DOHH2 (cell line): ENCODE results near the gene RNF135.

Source experiments
- H3F3A ChIP-seq: fragments of 200-600 bp; sonication (generic), shearing (Covaris generic); 2 replicates; pipeline ENCODE4 v1.6.0; 2016; ENCODE audit warnings: antibody characterized with exemption, mild to moderate bottlenecking; ENCODE audit not compliant: control insufficient read depth, insufficient read depth
- H3K27ac ChIP-seq: fragments of 200-600 bp; sonication (generic); 2 replicates; pipeline ENCODE4 v1.5.1; 2014; ENCODE audit warnings: low read depth, mild to moderate bottlenecking, low read length, moderate library complexity
- H3K27me3 ChIP-seq: fragments of 200-600 bp; sonication (generic); 2 replicates; pipeline ENCODE4 v1.6.1; 2014; ENCODE audit warnings: mild to moderate bottlenecking, low read length, mixed read lengths; ENCODE audit not compliant: control insufficient read depth
- H3K36me3 ChIP-seq: fragments of 200-600 bp; sonication (generic); 2 replicates; pipeline ENCODE4 v1.6.1; 2014; ENCODE audit warnings: mild to moderate bottlenecking, low read length, moderate library complexity, mixed read lengths; ENCODE audit not compliant: control insufficient read depth
- H3K4me1 ChIP-seq: fragments of 200-600 bp; sonication (generic); 2 replicates; pipeline ENCODE4 v1.6.1; 2014; ENCODE audit warnings: mild to moderate bottlenecking, low read length, mixed read lengths; ENCODE audit not compliant: control insufficient read depth
- H3K4me2 ChIP-seq: fragments of 200-600 bp; sonication (generic); 2 replicates; pipeline ENCODE4 v1.6.0; 2014; ENCODE audit warnings: mild to moderate bottlenecking, low read length, moderate library complexity
- H3K4me3 ChIP-seq: fragments of 200-600 bp; sonication (generic); 2 replicates; pipeline ENCODE4 v1.5.1; 2014; ENCODE audit warnings: mild to moderate bottlenecking, low read length, mixed read lengths
- H3K79me2 ChIP-seq: fragments of 200-600 bp; sonication (generic); 2 replicates; pipeline ENCODE4 v1.6.1; 2014; ENCODE audit warnings: mild to moderate bottlenecking, low read length, mixed read lengths; ENCODE audit not compliant: control insufficient read depth
- H3K9me2 ChIP-seq: fragments of 200-600 bp; sonication (generic); replicated peaks from 2 replicates; pipeline ENCODE4 v1.6.1; 2014; ENCODE audit warnings: mild to moderate bottlenecking, low read length, mixed read lengths; ENCODE audit not compliant: control insufficient read depth
- H3K9me3 ChIP-seq: fragments of 200-600 bp; sonication (generic); 2 replicates; pipeline ENCODE4 v1.6.1; 2014; ENCODE audit warnings: antibody characterized with exemption, low read length, mixed read lengths; ENCODE audit not compliant: control insufficient read depth, insufficient read depth
- H4K20me1 ChIP-seq: fragments of 200-600 bp; sonication (generic); 2 replicates; pipeline ENCODE4 v1.6.0; 2014; ENCODE audit warnings: low read depth, mild to moderate bottlenecking, antibody characterized with exemption, low read length, moderate library complexity; ENCODE audit not compliant: control insufficient read depth, insufficient read depth
- CTCF ChIP-seq: fragments of 200-600 bp; sonication (generic); IDR thresholded peaks from one replicate; pipeline ENCODE4 v1.5.1; 2014; ENCODE audit warnings: antibody characterized with exemption, mild to moderate bottlenecking, low read depth, low read length; ENCODE audit not compliant: poor library complexity, severe bottlenecking
- EZH2phosphoT487 ChIP-seq: fragments of 200-600 bp; sonication (generic); IDR thresholded peaks from 2 replicates; pipeline ENCODE4 v1.6.1; 2017; ENCODE audit warnings: borderline replicate concordance, mild to moderate bottlenecking, antibody characterized with exemption, low read length, moderate library complexity, mixed read lengths

RNF135 gene

DNA sequence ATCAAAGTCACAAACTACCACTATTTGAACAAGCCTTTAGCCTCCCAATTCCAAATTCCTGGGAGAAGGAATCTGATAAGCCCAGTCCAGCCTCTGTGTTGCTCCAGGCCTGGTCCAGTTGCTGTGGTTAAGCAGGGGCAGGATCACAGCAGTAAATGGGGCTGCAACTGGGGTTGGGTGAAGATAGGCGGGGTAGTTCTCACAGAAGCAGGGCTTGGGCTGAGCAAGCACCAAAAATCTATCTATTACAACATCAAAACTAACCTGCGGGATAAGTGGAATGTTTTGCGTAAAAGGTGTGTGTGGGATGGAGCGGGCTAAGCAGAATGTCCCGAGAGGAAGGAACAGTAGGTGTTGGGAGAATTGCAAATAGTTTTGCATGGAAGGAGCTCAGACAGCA is 23.0 kb upstream of the RNF135 start:
- H3K9me2 ChIP-seq = no peaks in the 10 kb centered on the region

GRCh38 chr17:30950189-30950588 is 20.6 kb upstream of the RNF135 start:
- TF ChIP-seq EZH2phosphoT487 = no peak
- no peak for TF ChIP-seq CTCF
- Histone ChIP-seq H3K36me3 (no peaks in the 10 kb centered on the region; the same call in 1 of the 2 replicates), H3K4me3 (peak overlapping the region; percentile 2; the same call in 1 of the 2 replicates), H3K4me2 (peak overlapping the region; percentile 29), H3K4me1 (peaks cover 49% of the 10 kb centered on the region), H3K79me2 (no peaks in the 10 kb centered on the region), H3K9me2 (no peaks in the 10 kb centered on the region), H3F3A (0 out of 2 replicates have a peak, but pooled peaks cover 3% of the 10 kb centered on the region), H3K27me3 (no peaks in the 10 kb centered on the region), H3K9me3 (no peaks in the 10 kb centered on the region), H3K27ac (no peak overlapping the region), H4K20me1 (no peaks in the 10 kb centered on the region)

More for the DNA sequence above, 23.0 kb upstream of the RNF135 start:
- Histone ChIP-seq H4K20me1 (no peaks in the 10 kb centered on the region), H3K9me3 (no peaks in the 10 kb centered on the region), H3K27ac (no peak overlapping the region), H3F3A (0 out of 2 replicates have a peak, but pooled peaks cover 3% of the 10 kb centered on the region), H3K79me2 (no peaks in the 10 kb centered on the region), H3K4me2 (no peak overlapping the region), H3K4me1 (peaks cover 28% of the 10 kb centered on the region), H3K36me3 (no peaks in the 10 kb centered on the region; the same call in 1 of the 2 replicates), H3K4me3 (no peak overlapping the region), H3K27me3 (no peaks in the 10 kb centered on the region)
- TF ChIP-seq CTCF (no peak), EZH2phosphoT487 (no peak)

GRCh38 chr17:30950669-30951399 is 20.0 kb upstream of the RNF135 start:
- no peaks in the 10 kb centered on the region; the same call in 1 of the 2 replicates for H3K36me3 ChIP-seq
- H4K20me1 ChIP-seq = no peaks in the 10 kb centered on the region
- TF ChIP-seq CTCF = no peak
- TF ChIP-seq EZH2phosphoT487 = no peak
- peak overlapping the region; percentile 29 for H3K4me2 ChIP-seq
- H3K27me3 ChIP-seq = no peaks in the 10 kb centered on the region
- 0 out of 2 replicates have a peak, but pooled peaks cover 3% of the 10 kb centered on the region for H3F3A ChIP-seq
- no peaks in the 10 kb centered on the region for H3K9me2 ChIP-seq
- no peak overlapping the region for H3K27ac ChIP-seq
- H3K9me3 ChIP-seq = no peaks in the 10 kb centered on the region
- H3K4me3 ChIP-seq = peak overlapping the region; percentile 2; the same call in 1 of the 2 replicates
- H3K79me2 ChIP-seq = no peaks in the 10 kb centered on the region
- H3K4me1 ChIP-seq = peaks cover 49% of the 10 kb centered on the region
